OCI-LY3 (cell line): ENCODE measurements around the gene TBX6.

ENCODE experiments used
- H2AFZ ChIP-seq: fragments of 200-600, 300-600 bp; shearing (Covaris generic); 2 replicates; pipeline ENCODE4 v1.6.0; 2014; ENCODE audit warnings: antibody characterized with exemption, low read depth, low read length
- H3K27ac ChIP-seq: fragments of 200-600, 300-600 bp; sonication (generic); 2 replicates; pipeline ENCODE4 v1.5.1; 2014; ENCODE audit warnings: mild to moderate bottlenecking, low read length, moderate library complexity, mixed read lengths
- H3K27me3 ChIP-seq: fragments of 200-600, 300-600 bp; sonication (generic); 2 replicates; pipeline ENCODE4 v1.6.1; 2014; ENCODE audit warnings: low read depth, low read length, mixed read lengths
- H3K36me3 ChIP-seq: fragments of 200-600, 300-600 bp; sonication (generic); replicated peaks from 2 replicates; pipeline ENCODE3; 2014; ENCODE audit warnings: low read depth, low read length, mixed read lengths
- H3K4me1 ChIP-seq: fragments of 300-600, 200-600 bp; sonication (generic); 2 replicates; pipeline ENCODE4 v1.6.1; 2014; ENCODE audit warnings: low read length, mixed read lengths
- H3K4me2 ChIP-seq: fragments of 200-600, 300-600 bp; sonication (generic); 2 replicates; pipeline ENCODE4 v1.6.1; 2014; ENCODE audit warnings: low read length, mixed read lengths
- H3K4me3 ChIP-seq: fragments of 300-600, 200-600 bp; sonication (generic); 2 replicates; pipeline ENCODE4 v1.5.1; 2014; ENCODE audit warnings: antibody characterized with exemption, mild to moderate bottlenecking, low read length, moderate library complexity
- H3K79me2 ChIP-seq: fragments of 300-600, 200-600 bp; shearing (Covaris generic); 2 replicates; pipeline ENCODE4 v1.6.1; 2014; ENCODE audit warnings: mild to moderate bottlenecking, low read length, mixed read lengths
- H3K9ac ChIP-seq: fragments of 300-600, 200-600 bp; shearing (Covaris generic); 2 replicates; pipeline ENCODE4 v1.6.0; 2014; ENCODE audit warnings: mild to moderate bottlenecking, low read length, moderate library complexity
- H3K9me3 ChIP-seq: fragments of 200-600, 300-600 bp; shearing (Covaris generic); 2 replicates; pipeline ENCODE4 v1.6.1; 2014; ENCODE audit warnings: low read length, mixed read lengths; ENCODE audit not compliant: insufficient read depth
- H4K20me1 ChIP-seq: fragments of 200-600, 300-600 bp; sonication (generic); 2 replicates; pipeline ENCODE4 v1.6.1; 2016; ENCODE audit warnings: low read length, mixed read lengths; ENCODE audit not compliant: insufficient read depth
- EZH2phosphoT487 ChIP-seq: fragments of 200-600 bp; shearing (Covaris generic); IDR thresholded peaks from 2 replicates; pipeline ENCODE4 v1.6.1; 2018; ENCODE audit warnings: antibody characterized with exemption, mixed run types, low read depth
- TF ChIP-seq, protein P1 (sequence below): fragments of 200-600, 300-600 bp; sonication (generic); IDR thresholded peaks from 2 replicates; pipeline ENCODE4 v1.5.1; 2014; ENCODE audit warnings: antibody characterized with exemption, low read length, low read depth

TBX6 gene

DNA sequence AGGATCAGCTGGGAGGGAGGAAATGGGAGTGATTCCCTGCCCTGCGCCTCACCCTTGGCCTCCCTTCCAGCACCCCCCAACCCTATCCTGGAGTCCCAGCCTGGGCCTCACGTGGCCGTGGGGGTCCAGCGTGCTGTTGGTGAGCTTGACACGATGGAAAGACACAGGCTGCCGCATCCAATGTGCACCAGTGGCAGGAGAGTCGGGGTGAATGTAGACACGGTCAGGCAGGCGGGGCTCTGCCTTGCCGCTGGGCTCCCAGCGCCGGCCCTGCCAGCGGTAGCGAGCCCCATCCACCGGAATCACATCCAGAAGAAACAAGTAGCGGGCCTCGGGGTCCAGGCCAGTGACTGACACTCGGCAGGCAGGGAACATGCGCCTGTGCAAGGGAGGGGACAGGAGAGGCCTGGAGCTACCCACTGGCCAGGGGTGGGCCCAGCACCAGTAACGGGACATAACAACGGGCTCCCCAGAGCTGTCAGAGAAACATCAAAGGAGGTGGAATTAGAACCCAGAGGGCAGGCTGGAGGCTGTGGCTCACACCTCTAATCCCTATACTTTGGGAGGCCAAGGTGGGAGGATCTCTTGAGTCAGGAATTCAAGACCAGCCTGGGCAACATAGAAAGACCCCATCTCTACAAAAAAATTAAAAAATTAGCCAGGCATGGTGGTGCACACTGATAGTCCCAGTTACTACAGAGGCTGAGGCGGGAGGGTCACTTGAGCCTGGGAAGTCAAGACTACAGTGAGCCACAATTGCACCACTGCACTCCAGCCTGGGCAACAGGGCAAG lies 2.7 kb downstream of the TBX6 start:
- no peak overlapping the region for H3K4me2 ChIP-seq
- H3K27ac ChIP-seq: no peak overlapping the region
- no peaks in the 10 kb centered on the region for H4K20me1 ChIP-seq
- no peak overlapping the region for H3K4me3 ChIP-seq
- peaks cover 7% of the 10 kb centered on the region for H3K4me1 ChIP-seq
- TF ChIP-seq, protein P1, sequence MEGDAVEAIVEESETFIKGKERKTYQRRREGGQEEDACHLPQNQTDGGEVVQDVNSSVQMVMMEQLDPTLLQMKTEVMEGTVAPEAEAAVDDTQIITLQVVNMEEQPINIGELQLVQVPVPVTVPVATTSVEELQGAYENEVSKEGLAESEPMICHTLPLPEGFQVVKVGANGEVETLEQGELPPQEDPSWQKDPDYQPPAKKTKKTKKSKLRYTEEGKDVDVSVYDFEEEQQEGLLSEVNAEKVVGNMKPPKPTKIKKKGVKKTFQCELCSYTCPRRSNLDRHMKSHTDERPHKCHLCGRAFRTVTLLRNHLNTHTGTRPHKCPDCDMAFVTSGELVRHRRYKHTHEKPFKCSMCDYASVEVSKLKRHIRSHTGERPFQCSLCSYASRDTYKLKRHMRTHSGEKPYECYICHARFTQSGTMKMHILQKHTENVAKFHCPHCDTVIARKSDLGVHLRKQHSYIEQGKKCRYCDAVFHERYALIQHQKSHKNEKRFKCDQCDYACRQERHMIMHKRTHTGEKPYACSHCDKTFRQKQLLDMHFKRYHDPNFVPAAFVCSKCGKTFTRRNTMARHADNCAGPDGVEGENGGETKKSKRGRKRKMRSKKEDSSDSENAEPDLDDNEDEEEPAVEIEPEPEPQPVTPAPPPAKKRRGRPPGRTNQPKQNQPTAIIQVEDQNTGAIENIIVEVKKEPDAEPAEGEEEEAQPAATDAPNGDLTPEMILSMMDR: no peak
- no peak for TF ChIP-seq EZH2phosphoT487
- no peak overlapping the region for H3K9ac ChIP-seq
- H3K79me2 ChIP-seq: no peaks in the 10 kb centered on the region
- H3K27me3 ChIP-seq: no peaks in the 10 kb centered on the region
- no peak overlapping the region for H2AFZ ChIP-seq
- H3K36me3 ChIP-seq: peaks cover 15% of the 10 kb centered on the region
- H3K9me3 ChIP-seq: no peaks in the 10 kb centered on the region

DNA sequence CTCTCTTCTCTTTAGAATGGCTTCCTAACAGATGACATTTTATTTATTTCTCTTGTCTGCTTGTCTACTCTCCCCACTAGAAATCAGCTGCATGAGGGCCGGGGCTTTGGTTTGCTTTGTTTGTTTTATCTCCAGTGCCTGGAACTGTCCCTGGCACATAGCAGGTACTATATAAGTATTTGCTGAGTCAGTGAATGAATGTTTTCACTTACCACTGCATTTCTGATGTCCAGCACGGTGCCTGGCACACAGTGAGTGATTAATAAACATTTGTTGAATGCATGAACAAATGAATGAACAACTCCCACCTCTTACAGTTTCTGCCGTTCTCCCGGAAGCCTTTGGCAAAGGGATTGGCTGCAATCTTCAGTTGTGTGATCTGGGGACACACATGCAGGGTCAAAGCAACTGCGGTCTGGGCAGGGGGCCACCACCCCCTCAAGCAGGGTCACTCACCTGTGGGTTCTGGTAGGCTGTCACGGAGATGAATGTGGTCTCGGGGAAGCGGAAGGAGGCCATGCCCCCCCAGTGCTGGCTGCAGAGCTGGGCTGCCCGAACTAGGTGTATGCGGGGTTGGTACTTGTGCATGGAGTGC lies 3.4 kb downstream of the TBX6 start:
- no peak overlapping the region for H3K27ac ChIP-seq
- H3K9ac ChIP-seq: no peak overlapping the region
- H3K4me1 ChIP-seq: peaks cover 7% of the 10 kb centered on the region
- no peaks in the 10 kb centered on the region for H3K27me3 ChIP-seq
- no peak overlapping the region for H2AFZ ChIP-seq
- peaks cover 22% of the 10 kb centered on the region for H3K36me3 ChIP-seq
- no peaks in the 10 kb centered on the region for H4K20me1 ChIP-seq
- no peaks in the 10 kb centered on the region for H3K9me3 ChIP-seq
- TF ChIP-seq, protein P1: no peak
- TF ChIP-seq EZH2phosphoT487: no peak
- no peaks in the 10 kb centered on the region for H3K79me2 ChIP-seq
- no peak overlapping the region for H3K4me2 ChIP-seq
- H3K4me3 ChIP-seq: no peak overlapping the region

DNA sequence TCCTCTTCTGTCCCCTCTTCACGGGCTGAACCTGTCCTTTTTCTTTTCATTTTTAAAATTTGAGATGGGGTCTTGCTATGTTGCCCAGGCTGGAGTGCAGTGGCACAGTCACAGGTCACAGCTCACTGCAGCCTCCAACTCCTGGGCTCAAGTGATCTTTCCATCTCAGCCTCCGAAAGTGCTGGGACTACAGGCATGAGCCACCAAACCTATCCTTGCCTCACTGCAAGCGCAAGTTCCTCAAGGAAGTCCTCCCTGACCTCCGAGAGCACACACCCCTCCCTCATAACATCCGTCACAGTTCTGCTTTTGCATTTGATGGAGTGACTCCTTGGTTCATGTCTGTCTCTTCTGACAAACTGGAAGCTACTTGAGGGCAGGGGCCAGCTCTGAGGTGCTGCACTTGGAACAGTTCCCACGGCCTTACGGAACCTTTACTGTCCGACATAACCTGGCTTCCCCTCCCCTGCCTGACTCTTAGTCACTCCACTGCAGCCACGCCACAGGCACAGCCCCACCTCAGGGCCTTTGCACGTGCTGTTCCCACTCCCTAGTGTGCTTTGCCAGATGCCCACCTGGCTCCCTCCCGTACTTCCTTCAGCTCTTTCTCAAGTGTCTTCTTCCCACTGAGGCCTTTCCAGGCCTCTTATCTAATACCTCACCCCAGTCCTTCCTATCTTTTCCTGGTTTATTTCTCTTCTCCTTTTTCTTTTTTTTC lies 4.4 kb downstream of the TBX6 start:
- Histone ChIP-seq H3K9ac (no peak overlapping the region), H3K36me3 (peaks cover 31% of the 10 kb centered on the region), H3K9me3 (no peaks in the 10 kb centered on the region), H3K79me2 (no peaks in the 10 kb centered on the region), H4K20me1 (no peaks in the 10 kb centered on the region), H2AFZ (no peak overlapping the region), H3K4me1 (no peaks in the 10 kb centered on the region; the same call in 1 of the 2 replicates), H3K27me3 (no peaks in the 10 kb centered on the region), H3K4me2 (no peak overlapping the region), H3K27ac (no peak overlapping the region), H3K4me3 (no peak overlapping the region)
- TF ChIP-seq EZH2phosphoT487: no peak
- TF ChIP-seq, protein P1: no peak
